ENCODE measurements around the gene ZMIZ1.
"Not testable (repeated sequence)": the region's sequence is repeated elsewhere in the genome, so short reads cannot be mapped to it uniquely, and the experiment has no call there.

The ZMIZ1 gene

GRCh38 chr10:79279047-79279446 lies 210.3 kb downstream of the ZMIZ1 start:
- not testable (repeated sequence) for H2AFZ ChIP-seq (ENCODE audit: low read depth, low read length); H3K23ac ChIP-seq (ENCODE audit: low read length in 2 of 2); H3K27ac ChIP-seq (ENCODE audit: low read length, poor library complexity, severe bottlenecking); H3K18ac ChIP-seq (ENCODE audit: low read depth in 1 of 2, low read length in 2 of 2); H3K9ac ChIP-seq (ENCODE audit: low read length); H2AK5ac ChIP-seq (ENCODE audit: low read length, severe bottlenecking); H3K9me3 ChIP-seq (ENCODE audit: control insufficient read depth, low read length); H4K8ac ChIP-seq (ENCODE audit: low read length); DNase-seq; H2BK15ac ChIP-seq (ENCODE audit: low read depth, poor library complexity, severe bottlenecking); H3K14ac ChIP-seq (ENCODE audit: low read length in 2 of 2); H3K4me3 ChIP-seq (ENCODE audit: insufficient read depth in 1 of 2, low read depth in 1 of 2, low read length in 2 of 2); H4K91ac ChIP-seq (ENCODE audit: low read length); H3K4ac ChIP-seq (ENCODE audit: low read depth in 1 of 2, low read length in 2 of 2); H2BK12ac ChIP-seq (ENCODE audit: low read length in 2 of 2); H3K4me2 ChIP-seq (ENCODE audit: low read length, poor library complexity, severe bottlenecking); H3K27me3 ChIP-seq (ENCODE audit: control insufficient read depth in 1 of 2, insufficient read depth in 1 of 2, low read length in 2 of 2); H2BK5ac ChIP-seq (ENCODE audit: low read depth, low read length, poor library complexity, severe bottlenecking); H2BK120ac ChIP-seq (ENCODE audit: low read depth, low read length)
- Histone ChIP-seq H3K79me1 (replicated peaks; ENCODE audit: low read length, poor library complexity, severe bottlenecking) (peaks cover 50% of the 10 kb centered on the region), H3K36me3 (ENCODE audit: control insufficient read depth in 1 of 2, insufficient read depth in 2 of 2, low read depth in 1 of 2, low read length in 2 of 2) (peaks cover 63 to 67% of the 10 kb centered on the region in 2 experiments), H3K4me1 (ENCODE audit: control insufficient read depth, insufficient read depth, low read depth, low read length) (peaks cover 43% of the 10 kb centered on the region)
- 97% methylated on average over 29 of the region's 33 CpGs for WGBS

- Histone ChIP-seq H2BK12ac (ENCODE audit: low read length in 2 of 2) (no peak overlapping the region), H3K9ac (ENCODE audit: low read length) (no peak overlapping the region), H2BK120ac (ENCODE audit: low read depth, low read length) (no peak overlapping the region), H3K4me1 (ENCODE audit: control insufficient read depth, insufficient read depth, low read depth, low read length) (peaks cover 40% of the 10 kb centered on the region), H4K91ac (ENCODE audit: low read length) (no peak overlapping the region), H3K36me3 (ENCODE audit: control insufficient read depth in 1 of 2, insufficient read depth in 2 of 2, low read depth in 1 of 2, low read length in 2 of 2) (peaks cover 61 to 82% of the 10 kb centered on the region in 2 experiments), H2AFZ (ENCODE audit: low read depth, low read length) (no peak overlapping the region), H3K9me3 (ENCODE audit: control insufficient read depth, low read length) (no peaks in the 10 kb centered on the region), H3K27ac (ENCODE audit: low read length, poor library complexity, severe bottlenecking) (no peak overlapping the region), H2BK15ac (ENCODE audit: low read depth, poor library complexity, severe bottlenecking) (no peak overlapping the region), H3K4me2 (ENCODE audit: low read length, poor library complexity, severe bottlenecking) (no peak overlapping the region), H4K8ac (ENCODE audit: low read length) (no peak overlapping the region), H2AK5ac (ENCODE audit: low read length, severe bottlenecking) (no peak overlapping the region), H3K4ac (ENCODE audit: low read depth in 1 of 2, low read length in 2 of 2) (no peak overlapping the region), H3K14ac (ENCODE audit: low read length in 2 of 2) (no peak overlapping the region), H2BK5ac (ENCODE audit: low read depth, low read length, poor library complexity, severe bottlenecking) (no peak overlapping the region), H3K4me3 (ENCODE audit: insufficient read depth in 1 of 2, low read depth in 1 of 2, low read length in 2 of 2) (no peak overlapping the region), H3K18ac (ENCODE audit: low read depth in 1 of 2, low read length in 2 of 2) (no peak overlapping the region), H3K79me1 (replicated peaks; ENCODE audit: low read length, poor library complexity, severe bottlenecking) (peaks cover 37% of the 10 kb centered on the region), H3K27me3 (ENCODE audit: control insufficient read depth in 1 of 2, insufficient read depth in 1 of 2, low read length in 2 of 2) (no peaks in the 10 kb centered on the region), H3K23ac (ENCODE audit: low read length in 2 of 2) (no peak overlapping the region)
- no peak for DNase-seq
- 97% methylated on average over 6 of the region's 6 CpGs for WGBS
Measured at GRCh38 chr10:79280956-79281355, 212.2 kb downstream of the ZMIZ1 start.

- Histone ChIP-seq H4K91ac (ENCODE audit: low read length) (no peak overlapping the region), H2BK15ac (ENCODE audit: low read depth, poor library complexity, severe bottlenecking) (no peak overlapping the region), H3K4me2 (ENCODE audit: low read length, poor library complexity, severe bottlenecking) (no peak overlapping the region), H3K23ac (ENCODE audit: low read length in 2 of 2) (peak overlapping the region in 1 of 2 experiments; percentile 30), H2AFZ (ENCODE audit: low read depth, low read length) (no peak overlapping the region), H3K9ac (ENCODE audit: low read length) (no peak overlapping the region), H2AK5ac (ENCODE audit: low read length, severe bottlenecking) (no peak overlapping the region), H2BK12ac (ENCODE audit: low read length in 2 of 2) (no peak overlapping the region), H3K9me3 (ENCODE audit: control insufficient read depth, low read length) (no peaks in the 10 kb centered on the region), H3K27ac (ENCODE audit: low read length, poor library complexity, severe bottlenecking) (no peak overlapping the region), H3K27me3 (ENCODE audit: control insufficient read depth in 1 of 2, insufficient read depth in 1 of 2, low read length in 2 of 2) (no peaks in the 10 kb centered on the region), H3K4me1 (ENCODE audit: control insufficient read depth, insufficient read depth, low read depth, low read length) (peaks cover 46% of the 10 kb centered on the region), H3K4me3 (ENCODE audit: insufficient read depth in 1 of 2, low read depth in 1 of 2, low read length in 2 of 2) (no peak overlapping the region), H2BK5ac (ENCODE audit: low read depth, low read length, poor library complexity, severe bottlenecking) (no peak overlapping the region), H3K4ac (ENCODE audit: low read depth in 1 of 2, low read length in 2 of 2) (peak overlapping the region in 1 of 2 experiments; percentile 12), H2BK120ac (ENCODE audit: low read depth, low read length) (no peak overlapping the region), H3K18ac (ENCODE audit: low read depth in 1 of 2, low read length in 2 of 2) (peak overlapping the region in 1 of 2 experiments; percentile 20), H3K14ac (ENCODE audit: low read length in 2 of 2) (peak overlapping the region in 1 of 2 experiments; percentile 21), H3K36me3 (ENCODE audit: control insufficient read depth in 1 of 2, insufficient read depth in 2 of 2, low read depth in 1 of 2, low read length in 2 of 2) (peaks cover 58 to 83% of the 10 kb centered on the region in 2 experiments), H3K79me1 (replicated peaks; ENCODE audit: low read length, poor library complexity, severe bottlenecking) (peaks cover 24% of the 10 kb centered on the region), H4K8ac (ENCODE audit: low read length) (no peak overlapping the region)
- 23% methylated on average over 11 of the region's 11 CpGs for WGBS
- DNase-seq: peak; percentile 77
Measured at GRCh38 chr10:79282388-79282787, 213.6 kb downstream of the ZMIZ1 start.

- Histone ChIP-seq H3K23ac (ENCODE audit: low read length in 2 of 2) (no peak overlapping the region), H3K14ac (ENCODE audit: low read length in 2 of 2) (no peak overlapping the region), H3K36me3 (ENCODE audit: control insufficient read depth in 1 of 2, insufficient read depth in 2 of 2, low read depth in 1 of 2, low read length in 2 of 2) (peaks cover 60 to 87% of the 10 kb centered on the region in 2 experiments), H4K91ac (ENCODE audit: low read length) (no peak overlapping the region), H2BK15ac (ENCODE audit: low read depth, poor library complexity, severe bottlenecking) (no peak overlapping the region), H3K9ac (ENCODE audit: low read length) (no peak overlapping the region), H3K9me3 (ENCODE audit: control insufficient read depth, low read length) (no peaks in the 10 kb centered on the region), H3K79me1 (replicated peaks; ENCODE audit: low read length, poor library complexity, severe bottlenecking) (peaks cover 26% of the 10 kb centered on the region), H3K4ac (ENCODE audit: low read depth in 1 of 2, low read length in 2 of 2) (no peak overlapping the region), H2AK5ac (ENCODE audit: low read length, severe bottlenecking) (no peak overlapping the region), H3K4me2 (ENCODE audit: low read length, poor library complexity, severe bottlenecking) (no peak overlapping the region), H2BK120ac (ENCODE audit: low read depth, low read length) (no peak overlapping the region), H2BK12ac (ENCODE audit: low read length in 2 of 2) (no peak overlapping the region), H4K8ac (ENCODE audit: low read length) (no peak overlapping the region), H3K4me1 (ENCODE audit: control insufficient read depth, insufficient read depth, low read depth, low read length) (peaks cover 48% of the 10 kb centered on the region), H3K27ac (ENCODE audit: low read length, poor library complexity, severe bottlenecking) (no peak overlapping the region), H2AFZ (ENCODE audit: low read depth, low read length) (no peak overlapping the region), H3K27me3 (ENCODE audit: control insufficient read depth in 1 of 2, insufficient read depth in 1 of 2, low read length in 2 of 2) (no peaks in the 10 kb centered on the region), H3K4me3 (ENCODE audit: insufficient read depth in 1 of 2, low read depth in 1 of 2, low read length in 2 of 2) (no peak overlapping the region), H2BK5ac (ENCODE audit: low read depth, low read length, poor library complexity, severe bottlenecking) (no peak overlapping the region), H3K18ac (ENCODE audit: low read depth in 1 of 2, low read length in 2 of 2) (no peak overlapping the region)
- DNase-seq: no peak
- WGBS: 79% methylated on average over 3 of the region's 3 CpGs
Measured at GRCh38 chr10:79283616-79284015, 214.8 kb downstream of the ZMIZ1 start.

Data from mesenchymal stem cell (in vitro differentiated cells and primary cell).